ENCODE data around the gene KPNA4.
"Not testable (repeated sequence)": the region's sequence is repeated elsewhere in the genome, so short reads cannot be mapped to it uniquely, and the experiment has no call there.

The KPNA4 gene

DNA sequence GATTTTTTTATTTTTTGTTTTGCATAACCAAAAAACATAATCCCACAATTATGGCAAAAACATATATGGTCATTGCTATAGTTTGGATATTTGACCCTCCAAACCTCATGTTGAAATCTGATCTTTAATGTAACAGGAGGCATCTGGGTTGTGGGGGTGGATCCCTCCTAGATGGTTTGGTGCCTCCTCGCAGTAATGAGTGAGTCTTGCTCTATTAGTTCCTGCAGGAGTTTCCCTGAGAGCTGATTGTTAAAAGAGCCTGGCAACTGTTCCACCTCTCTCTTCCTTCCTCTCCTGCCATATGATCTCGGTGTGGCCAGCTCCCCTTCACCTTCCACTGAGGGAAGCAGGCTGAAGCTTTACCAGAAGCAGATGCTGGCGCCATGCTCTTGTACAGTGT is 82.6 kb downstream of the KPNA4 start:
- DNase-seq: no peak

GRCh38 chr3:160481856-160482255 is 83.5 kb downstream of the KPNA4 start:
- DNase-seq: no peak

DNA sequence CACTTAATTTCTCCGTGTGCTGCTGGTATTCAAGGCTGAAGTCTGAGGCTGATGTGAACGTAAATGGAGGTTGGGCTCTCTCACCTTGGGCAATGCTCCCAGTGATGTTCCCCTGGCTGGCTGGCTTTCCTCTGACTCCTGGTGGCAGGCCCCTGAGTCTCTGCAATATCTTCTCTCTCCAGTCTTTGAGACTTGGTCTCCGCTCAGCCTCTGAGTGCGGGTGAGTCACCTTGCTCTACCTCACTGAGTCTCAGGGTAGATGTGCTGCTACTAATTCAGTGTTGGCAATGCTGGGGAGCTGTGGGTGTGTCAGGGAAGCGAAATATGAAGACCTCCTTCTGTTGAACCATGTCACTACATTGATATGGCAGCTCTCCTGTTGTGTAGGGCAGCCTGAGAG is 84.4 kb downstream of the KPNA4 start:
- no peak for DNase-seq

GRCh38 chr3:160479376-160479775 is 86.0 kb downstream of the KPNA4 start:
- DNase-seq: no peak

DNA sequence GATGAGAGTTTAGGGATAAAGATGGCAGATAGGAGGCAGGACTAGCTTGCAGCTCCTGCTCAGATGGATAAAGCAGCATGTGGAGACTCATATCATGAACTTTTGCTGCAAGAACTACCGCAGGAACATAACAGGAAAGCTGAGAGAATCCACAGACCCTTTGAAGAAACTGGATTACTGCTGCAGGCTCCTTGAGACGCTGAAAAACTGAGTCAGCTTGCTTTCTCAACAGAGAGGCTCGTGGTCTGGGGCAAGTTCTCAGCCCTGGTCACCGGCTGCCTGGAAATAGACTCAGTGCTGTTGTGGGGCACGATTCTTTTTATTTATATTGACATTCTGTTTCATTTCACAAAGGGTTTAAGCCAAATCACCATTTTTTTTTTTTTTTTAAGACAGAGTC is 87.0 kb downstream of the KPNA4 start:
- no peak for DNase-seq

GRCh38 chr3:160477750-160478149 is 87.6 kb downstream of the KPNA4 start:
- DNase-seq: no peak

GRCh38 chr3:160475884-160476283 is 89.5 kb downstream of the KPNA4 start:
- no peak for DNase-seq

DNA sequence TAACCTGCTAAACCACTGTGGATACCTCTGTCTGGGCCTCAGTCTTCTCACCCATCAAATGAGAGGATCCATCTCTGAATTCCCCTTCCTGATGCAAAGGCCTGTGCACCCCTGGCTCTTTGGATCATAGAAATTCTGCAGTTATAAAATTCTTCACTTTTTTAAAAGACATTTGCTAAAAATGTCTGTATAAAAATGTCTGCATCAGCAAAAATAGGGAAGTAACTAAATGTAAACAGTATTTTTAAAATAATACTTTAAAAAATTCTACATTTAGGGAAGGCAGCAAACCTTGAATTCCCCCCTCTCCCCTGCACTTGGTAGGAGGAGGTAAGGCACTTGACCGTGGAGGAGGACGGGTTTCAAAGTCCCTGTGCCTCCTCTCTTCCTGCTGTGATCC is 90.2 kb downstream of the KPNA4 start:
- DNase-seq: no peak

- DNase-seq: no peak
These were observed 90.9 kb downstream of the KPNA4 start for GRCh38 chr3:160474416-160474838.

DNA sequence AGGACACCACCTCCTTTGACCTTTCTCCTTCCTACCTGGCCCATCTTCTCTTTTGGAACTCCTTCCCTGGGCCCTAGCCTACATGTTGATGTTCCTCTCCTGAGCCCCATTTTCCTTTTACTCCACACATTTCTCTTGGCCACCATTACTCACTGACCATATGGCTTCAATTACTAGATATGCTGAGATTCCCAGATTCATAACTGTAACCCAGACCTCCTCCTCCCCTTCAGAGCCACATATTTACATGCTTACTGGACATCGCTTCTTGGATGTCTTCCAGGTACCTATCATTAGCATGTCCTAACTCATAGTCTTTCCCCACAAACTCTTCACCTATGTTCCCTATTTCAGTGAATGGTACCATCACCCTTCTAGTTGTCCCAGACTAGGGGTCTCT is 91.4 kb downstream of the KPNA4 start:
- no peak for DNase-seq

DNA sequence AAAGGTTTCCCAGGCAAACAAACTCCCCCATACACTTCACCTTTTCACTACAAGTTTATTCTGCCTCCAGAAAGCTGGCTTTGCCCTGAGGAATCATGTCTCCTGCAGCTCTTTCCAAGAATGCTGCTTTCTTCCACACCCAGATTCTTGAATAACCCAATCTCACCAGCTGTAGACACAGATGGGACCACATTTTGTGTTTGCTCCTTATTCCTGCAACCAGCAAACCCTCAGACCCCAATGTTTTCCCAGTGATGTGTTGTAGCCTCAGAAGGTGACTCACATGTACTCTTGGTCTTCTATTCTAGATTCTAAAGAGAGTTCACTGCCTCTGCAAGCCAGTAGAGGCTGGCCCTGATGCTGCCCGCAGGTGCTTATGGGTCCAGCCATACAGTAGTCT is 92.2 kb downstream of the KPNA4 start:
- DNase-seq: no peak

DNA sequence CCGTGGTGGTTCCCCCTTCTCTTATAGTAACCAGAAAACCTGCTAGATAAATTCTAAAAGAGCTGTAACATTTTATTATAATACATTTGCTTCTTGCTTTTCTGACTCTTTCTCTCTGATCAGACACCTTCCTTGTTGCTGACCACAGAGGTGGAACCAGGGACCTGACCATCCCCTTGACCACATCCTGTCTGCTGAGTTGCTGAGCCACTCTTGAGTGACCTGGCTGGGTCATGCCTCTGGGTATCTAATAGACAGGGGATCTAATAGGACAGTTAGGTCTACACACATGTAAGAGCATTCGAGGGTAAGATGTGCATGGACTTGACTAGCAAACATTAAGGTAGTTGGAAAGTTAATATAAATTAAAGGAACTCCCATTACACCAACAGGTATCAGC is 93.0 kb downstream of the KPNA4 start:
- DNase-seq: no peak

GRCh38 chr3:160471892-160472291 is 93.5 kb downstream of the KPNA4 start:
- DNase-seq: no peak

GRCh38 chr3:160470181-160470580 is 95.2 kb downstream of the KPNA4 start:
- no peak for DNase-seq

DNA sequence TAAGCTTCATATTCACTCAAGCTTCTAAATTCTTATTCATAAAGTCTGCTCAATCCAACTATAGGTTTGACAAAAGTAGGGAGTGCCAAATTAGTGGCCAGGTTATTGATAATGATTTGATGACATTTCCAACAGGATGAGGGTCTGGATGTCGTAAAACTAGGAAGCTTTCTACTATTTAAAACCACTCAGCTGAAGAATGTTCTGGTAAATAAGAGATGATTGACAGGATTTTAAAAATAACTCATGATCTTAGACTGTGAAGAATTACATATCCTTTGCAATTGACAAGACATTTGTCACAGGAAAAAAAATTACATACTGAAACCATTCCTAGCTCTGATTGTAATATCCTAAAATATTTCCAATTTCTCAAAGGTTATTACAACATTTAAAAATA is 100.4 kb downstream of the KPNA4 start:
- no peak for DNase-seq

DNA sequence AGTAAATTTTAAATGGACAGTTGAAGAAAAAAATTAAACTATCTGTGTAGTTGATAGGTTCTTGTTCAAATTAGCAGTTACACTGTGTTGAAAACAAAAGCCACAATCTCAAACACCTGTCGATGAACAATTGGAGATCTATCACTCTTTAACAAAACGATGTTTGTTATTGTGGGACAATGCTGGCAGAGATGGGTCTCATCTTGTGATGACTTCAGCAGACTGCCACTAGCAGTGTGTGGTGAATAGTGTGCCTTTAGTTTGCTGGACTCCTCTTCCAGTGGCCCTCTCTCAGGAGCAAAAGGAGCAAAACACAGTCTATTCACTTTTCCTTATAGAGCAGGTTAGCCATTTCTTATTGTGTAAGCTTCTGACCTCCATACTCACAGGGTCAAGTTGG is 101.0 kb downstream of the KPNA4 start:
- no peak for DNase-seq

DNA sequence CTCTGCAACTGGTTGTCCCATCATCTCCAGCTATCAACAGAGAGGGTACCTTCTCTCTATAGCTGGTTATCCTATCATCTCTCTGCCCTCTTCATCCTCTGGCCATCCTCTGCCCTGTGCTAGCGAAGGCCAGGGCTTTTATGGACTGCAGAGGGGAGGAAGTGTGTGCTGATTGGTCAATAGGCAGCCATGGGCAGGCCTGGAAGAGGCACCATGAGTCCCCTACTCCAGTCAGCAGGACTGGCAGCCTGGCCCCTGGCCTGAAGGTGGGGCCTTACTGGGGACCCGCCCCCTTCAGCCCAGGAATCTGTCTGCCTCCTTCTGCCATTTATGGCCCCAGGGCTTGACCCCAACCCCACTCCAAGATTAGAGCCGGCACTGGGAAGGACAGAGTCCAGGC is 105.3 kb downstream of the KPNA4 start:
- no peak for DNase-seq

GRCh38 chr3:160459450-160459970 is 105.9 kb downstream of the KPNA4 start:
- DNase-seq: no peak

DNA sequence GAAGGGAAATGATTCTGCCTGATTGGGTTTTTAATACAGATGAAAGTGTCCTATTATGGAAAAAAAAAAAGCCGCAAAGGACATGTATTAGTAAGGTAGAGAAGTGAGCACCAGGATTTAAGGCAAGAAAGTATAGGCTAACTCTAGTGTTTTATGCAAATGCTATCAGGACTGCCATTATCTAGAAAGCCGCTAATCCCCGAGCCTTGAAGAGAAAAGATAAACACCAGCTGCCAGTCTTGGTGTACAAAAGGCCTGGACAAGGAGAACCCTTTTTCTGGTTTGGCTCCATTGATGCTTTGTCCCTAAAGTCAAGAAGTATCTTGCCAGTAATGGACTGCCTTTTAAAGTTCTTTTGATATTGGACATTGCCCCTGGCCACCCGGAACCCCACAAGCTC is 107.2 kb downstream of the KPNA4 start:
- no peak for DNase-seq

- no peak for DNase-seq
These were observed 109.5 kb downstream of the KPNA4 start for GRCh38 chr3:160455846-160456245.

DNA sequence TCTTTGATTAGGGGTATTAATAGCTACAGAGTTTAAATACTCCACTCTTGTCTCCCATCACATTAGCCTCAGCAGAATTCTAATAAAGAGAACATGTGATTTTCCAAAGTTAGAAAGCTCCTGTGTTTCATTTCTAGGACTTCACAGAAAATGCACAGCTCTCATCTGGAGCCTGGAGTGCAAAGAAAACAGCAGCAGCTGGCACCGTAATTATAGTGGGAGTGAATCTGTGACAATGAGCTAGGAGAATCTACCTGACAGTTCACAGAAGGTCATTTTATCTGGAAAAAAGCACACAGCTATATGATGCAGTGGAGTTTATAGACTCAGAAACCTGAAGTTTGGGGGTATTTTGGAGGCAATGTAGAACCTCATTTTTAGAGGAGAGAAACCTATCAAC is 110.4 kb downstream of the KPNA4 start:
- DNase-seq: no peak

DNA sequence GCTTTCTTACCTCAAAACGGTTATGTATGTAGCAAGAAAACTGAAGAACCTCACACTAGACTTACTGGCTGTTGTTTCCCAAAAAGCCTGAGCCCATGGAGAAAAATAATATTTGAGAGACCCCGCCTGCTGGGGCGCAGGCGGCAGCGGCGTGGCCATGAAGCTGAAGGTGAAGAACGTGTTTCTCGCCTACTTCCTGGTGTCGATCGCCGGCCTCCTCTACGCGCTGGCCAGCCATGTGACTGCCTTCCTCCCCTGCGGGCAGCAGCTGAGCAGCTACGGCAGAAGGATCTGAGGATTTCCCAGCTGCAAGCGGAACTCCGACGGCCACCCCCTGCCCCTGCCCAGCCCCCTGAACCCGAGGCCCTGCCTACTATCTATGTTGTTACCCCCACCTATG is 113.1 kb downstream of the KPNA4 start:
- DNase-seq: not testable (repeated sequence)

- DNase-seq: no peak
These were observed 113.8 kb downstream of the KPNA4 start for GRCh38 chr3:160451602-160452001.

GRCh38 chr3:160450846-160451245 is 114.5 kb downstream of the KPNA4 start:
- no peak for DNase-seq

DNA sequence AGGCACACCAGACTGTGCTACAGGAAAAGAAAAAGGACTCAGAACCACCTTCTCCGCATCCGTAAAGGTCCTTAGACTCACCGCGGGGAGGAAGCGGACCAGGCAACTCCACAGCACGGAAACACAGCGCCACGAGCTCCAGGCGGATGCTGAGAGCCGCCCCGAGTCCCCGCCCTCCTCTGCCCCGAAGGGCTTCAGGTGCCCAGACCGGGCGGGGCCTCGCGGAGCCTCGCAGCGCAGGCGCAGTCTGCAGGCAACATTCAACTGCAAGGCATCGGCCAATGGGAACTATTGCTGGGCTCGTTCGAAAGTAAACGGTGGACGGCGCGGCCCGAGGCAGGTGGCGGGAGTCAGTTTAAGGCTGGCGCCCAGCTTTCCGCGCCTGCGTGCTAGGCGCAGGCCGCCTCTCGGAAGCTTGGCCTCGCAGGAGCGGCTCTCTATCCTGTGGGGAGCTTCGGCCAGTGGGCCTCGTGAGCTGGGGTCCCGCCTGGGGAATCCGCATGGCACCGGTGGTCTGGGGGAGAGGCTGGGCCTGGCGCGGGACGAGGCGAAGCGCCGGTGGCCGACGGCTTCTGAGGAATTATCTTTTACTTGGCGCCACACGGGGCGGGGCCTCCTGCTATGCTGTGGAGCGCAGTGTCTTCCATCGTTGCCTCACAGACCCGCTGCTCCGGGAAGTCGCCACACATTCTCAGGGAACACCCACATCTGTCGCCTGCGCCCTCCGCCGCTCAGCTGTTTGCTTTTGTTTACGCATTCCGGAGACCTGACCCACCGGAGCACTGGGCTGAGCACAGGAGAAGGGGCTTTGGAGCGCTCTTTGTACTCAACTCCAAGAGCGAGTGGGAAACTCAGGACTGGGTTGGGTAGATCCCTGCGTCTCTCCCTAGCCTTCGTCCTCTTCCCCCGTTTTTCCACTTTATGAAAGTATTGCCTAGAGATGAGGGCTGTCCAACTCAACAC is 115.5 kb downstream of the KPNA4 start, which contains the start of gene TRIM59:
Gene TRIM59, minus strand, starts transcription at position 151 of the 963 bp plus-strand sequence. CDS start 10,603 bp downstream, outside the sequence.
- DNase-seq: peak; percentile 96
